Mesendoderm (in vitro differentiated cells): ENCODE results near the gene SH3BP5.

Experiments used
- DNase-seq: peaks from one replicate; pipeline ENCODE4 v3.0.0; 2013
- H2AK5ac ChIP-seq: 2 replicates; pipeline ENCODE4 v1.6.1; 2013; ENCODE audit warnings: low read length, inconsistent platforms
- H2BK120ac ChIP-seq: 2 replicates; pipeline ENCODE4 v1.6.1; 2013; ENCODE audit warnings: low read depth, mild to moderate bottlenecking, low read length, moderate library complexity, mixed read lengths
- H2BK15ac ChIP-seq: replicated peaks from 2 replicates; pipeline ENCODE4 v1.6.1; 2013; ENCODE audit warnings: low read depth, mild to moderate bottlenecking, moderate library complexity
- H2BK5ac ChIP-seq: 2 replicates; pipeline ENCODE4 v1.6.1; 2013; ENCODE audit warnings: low read length, inconsistent platforms
- H3K18ac ChIP-seq: 2 replicates; pipeline ENCODE4 v1.6.1; 2013; ENCODE audit warnings: mild to moderate bottlenecking, low read length, mixed read lengths
- H3K23ac ChIP-seq: one replicate; pipeline ENCODE4 v1.6.1; 2013; ENCODE audit warnings: low read length
- H3K27ac ChIP-seq: 2 replicates; pipeline ENCODE4 v1.5.1; 2013; ENCODE audit warnings: low read depth, mild to moderate bottlenecking, inconsistent platforms, low read length, moderate library complexity
- H3K27me3 ChIP-seq: 2 replicates; pipeline ENCODE4 v1.6.1; 2013; ENCODE audit warnings: low read length, control low read depth, mild to moderate bottlenecking, inconsistent platforms; ENCODE audit not compliant: insufficient read depth, poor library complexity
- H3K36me3 ChIP-seq: 2 replicates; pipeline ENCODE4 v1.6.1; 2013; ENCODE audit warnings: low read length, inconsistent platforms; ENCODE audit not compliant: control insufficient read depth, insufficient read depth
- H3K4ac ChIP-seq: one replicate; pipeline ENCODE4 v1.6.1; 2013; ENCODE audit warnings: low read depth, mild to moderate bottlenecking, low read length, moderate library complexity
- H3K4me1 ChIP-seq: 2 replicates; pipeline ENCODE4 v1.6.1; 2013; ENCODE audit warnings: low read depth, low read length, inconsistent platforms; ENCODE audit not compliant: control insufficient read depth
- H3K4me2 ChIP-seq: 2 replicates; pipeline ENCODE4 v1.6.1; 2013; ENCODE audit warnings: low read length
- H3K4me3 ChIP-seq: 2 replicates; pipeline ENCODE4 v1.5.1; 2013; ENCODE audit warnings: mild to moderate bottlenecking, low read length
- H3K56ac ChIP-seq: one replicate; pipeline ENCODE4 v1.6.1; 2013; ENCODE audit warnings: low read length
- H3K79me1 ChIP-seq: 2 replicates; pipeline ENCODE4 v1.6.1; 2013; ENCODE audit warnings: low read length, inconsistent platforms
- H3K79me2 ChIP-seq: 2 replicates; pipeline ENCODE4 v1.6.1; 2013; ENCODE audit warnings: mild to moderate bottlenecking, low read length; ENCODE audit not compliant: control insufficient read depth, insufficient read depth
- H3K9ac ChIP-seq: 2 replicates; pipeline ENCODE4 v1.6.1; 2013; ENCODE audit warnings: low read length, inconsistent platforms
- H4K5ac ChIP-seq: one replicate; pipeline ENCODE4 v1.6.1; 2013; ENCODE audit warnings: low read length
- H4K8ac ChIP-seq: one replicate; pipeline ENCODE4 v1.6.1; 2013; ENCODE audit warnings: low read depth, mild to moderate bottlenecking, control low read depth, low read length, moderate library complexity
- WGBS: extraction: QIAGEN DNeasy Blood & Tissue Kit; methylation state at CpG from one replicate; pipeline ENCODE4 v1.1.7; 2013; ENCODE audit warnings: low lambda C conversion rate, missing lambda C conversion rate; ENCODE audit not compliant: insufficient coverage; ENCODE audit errors: extremely low coverage; 5-methylcytosine and 5-hydroxymethylcytosine counted together

Gene SH3BP5

GRCh38 chr3:15255215-15255614, 77.2 kb downstream of the SH3BP5 start:
- H4K5ac ChIP-seq: no peak overlapping the region
- H3K27ac ChIP-seq: no peak overlapping the region
- no peak overlapping the region for H3K4ac ChIP-seq
- H3K9ac ChIP-seq: no peak overlapping the region
- no peak overlapping the region for H4K8ac ChIP-seq
- H2BK5ac ChIP-seq: no peak overlapping the region
- H2BK120ac ChIP-seq: no peak overlapping the region
- no peak overlapping the region for H3K23ac ChIP-seq
- H3K27me3 ChIP-seq: no peaks in the 10 kb centered on the region
- H3K4me1 ChIP-seq: no peaks in the 10 kb centered on the region
- H3K79me1 ChIP-seq: no peaks in the 10 kb centered on the region
- H3K4me3 ChIP-seq: no peak overlapping the region
- no peak overlapping the region for H3K4me2 ChIP-seq
- H3K56ac ChIP-seq: no peak overlapping the region
- peaks cover 5% of the 10 kb centered on the region for H3K36me3 ChIP-seq
- no peak overlapping the region for H3K18ac ChIP-seq
- no peak overlapping the region for H2AK5ac ChIP-seq
- WGBS: no CpG with 5 or more reads among the region's 2 CpGs
- no peaks in the 10 kb centered on the region for H3K79me2 ChIP-seq
- DNase-seq: no peak
- no peak overlapping the region for H2BK15ac ChIP-seq

GRCh38 chr3:15253023-15253697, 79.2 kb downstream of the SH3BP5 start:
- H3K4me1 ChIP-seq: no peaks in the 10 kb centered on the region
- no peak for DNase-seq
- no peak overlapping the region for H3K4me2 ChIP-seq
- no peak overlapping the region for H3K18ac ChIP-seq
- H3K23ac ChIP-seq: no peak overlapping the region
- no peak overlapping the region for H4K8ac ChIP-seq
- no peak overlapping the region for H2BK120ac ChIP-seq
- WGBS: no CpG with 5 or more reads among the region's 7 CpGs
- H2AK5ac ChIP-seq: no peak overlapping the region
- no peaks in the 10 kb centered on the region for H3K27me3 ChIP-seq
- H3K27ac ChIP-seq: no peak overlapping the region
- H3K79me2 ChIP-seq: no peaks in the 10 kb centered on the region
- H3K79me1 ChIP-seq: no peaks in the 10 kb centered on the region
- H3K56ac ChIP-seq: no peak overlapping the region
- H3K4ac ChIP-seq: no peak overlapping the region
- no peak overlapping the region for H2BK5ac ChIP-seq
- no peak overlapping the region for H2BK15ac ChIP-seq
- no peak overlapping the region for H4K5ac ChIP-seq
- peaks cover 5% of the 10 kb centered on the region for H3K36me3 ChIP-seq
- H3K9ac ChIP-seq: no peak overlapping the region
- H3K4me3 ChIP-seq: no peak overlapping the region

DNA sequence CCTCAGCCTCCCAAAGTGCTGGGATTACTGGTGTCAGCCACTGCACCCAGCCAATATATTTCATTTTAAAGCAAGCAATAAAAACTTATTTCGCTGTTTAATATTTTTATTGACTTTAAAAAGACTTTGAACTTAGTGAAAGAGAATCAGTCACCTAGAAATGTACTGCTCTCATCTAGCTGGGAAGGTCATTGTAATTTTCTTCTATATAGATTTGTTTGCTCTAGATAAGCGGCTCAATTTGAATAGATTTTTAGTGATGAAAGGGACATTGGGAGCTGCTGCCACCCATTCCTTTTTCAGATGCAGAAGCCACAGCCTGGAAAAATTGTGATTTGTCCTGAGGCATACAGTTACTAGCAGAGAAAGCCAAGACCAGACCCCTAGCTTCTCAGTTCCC, 86.2 kb downstream of the SH3BP5 start:
- no peak overlapping the region for H4K5ac ChIP-seq
- no peaks in the 10 kb centered on the region for H3K36me3 ChIP-seq
- no peak overlapping the region for H2BK5ac ChIP-seq
- H3K23ac ChIP-seq: no peak overlapping the region
- no peak overlapping the region for H3K4ac ChIP-seq
- no CpG with 5 or more reads among the region's 2 CpGs for WGBS
- no peak overlapping the region for H2BK120ac ChIP-seq
- no peak overlapping the region for H2AK5ac ChIP-seq
- H3K4me3 ChIP-seq: no peak overlapping the region
- no peak overlapping the region for H3K27ac ChIP-seq
- H3K79me2 ChIP-seq: no peaks in the 10 kb centered on the region
- H2BK15ac ChIP-seq: no peak overlapping the region
- no peak for DNase-seq
- no peak overlapping the region for H3K18ac ChIP-seq
- H3K56ac ChIP-seq: no peak overlapping the region
- H3K9ac ChIP-seq: no peak overlapping the region
- no peaks in the 10 kb centered on the region for H3K27me3 ChIP-seq
- no peak overlapping the region for H3K4me2 ChIP-seq
- H3K79me1 ChIP-seq: no peaks in the 10 kb centered on the region
- no peak overlapping the region for H4K8ac ChIP-seq
- no peaks in the 10 kb centered on the region for H3K4me1 ChIP-seq

DNA sequence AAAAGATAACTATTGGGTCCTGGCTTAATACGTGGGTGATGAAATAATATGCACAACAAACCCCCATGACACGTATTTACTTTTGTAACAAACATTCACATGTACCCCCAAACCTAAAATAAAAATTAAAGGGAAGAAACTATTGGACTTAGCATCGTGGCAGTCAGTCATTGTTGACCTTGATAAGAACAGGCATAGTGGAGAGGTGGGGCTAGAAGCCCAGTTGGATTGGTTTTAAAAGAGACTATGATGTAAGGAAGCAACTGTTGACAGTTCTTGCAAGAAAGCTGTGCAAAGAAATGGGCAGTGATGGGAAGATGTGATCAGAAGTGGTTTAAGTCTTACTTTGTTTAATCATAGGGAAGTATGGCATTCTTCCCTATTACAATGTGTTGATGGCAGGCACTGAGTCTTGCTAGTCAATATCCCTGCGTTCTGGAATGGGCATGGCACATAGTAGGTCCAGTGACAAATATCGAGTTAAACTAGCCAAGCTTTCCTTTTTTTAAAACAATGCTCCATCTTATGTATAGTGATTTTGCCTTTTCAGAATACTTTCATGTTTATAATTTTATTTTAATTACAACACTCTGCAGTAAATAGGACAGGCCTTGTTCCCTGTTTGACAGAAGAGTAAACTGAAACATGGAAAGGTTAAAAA, 88.4 kb downstream of the SH3BP5 start:
- no peak overlapping the region for H3K9ac ChIP-seq
- no peak overlapping the region for H2BK5ac ChIP-seq
- H3K27me3 ChIP-seq: no peaks in the 10 kb centered on the region
- no peak overlapping the region for H4K8ac ChIP-seq
- H3K4ac ChIP-seq: no peak overlapping the region
- no peaks in the 10 kb centered on the region for H3K4me1 ChIP-seq
- H3K27ac ChIP-seq: no peak overlapping the region
- no peak overlapping the region for H3K23ac ChIP-seq
- H2BK120ac ChIP-seq: no peak overlapping the region
- H3K79me1 ChIP-seq: no peaks in the 10 kb centered on the region
- DNase-seq: no peak
- no CpG with 5 or more reads among the region's 5 CpGs for WGBS
- H3K4me2 ChIP-seq: no peak overlapping the region
- H2AK5ac ChIP-seq: no peak overlapping the region
- no peak overlapping the region for H3K56ac ChIP-seq
- H3K4me3 ChIP-seq: no peak overlapping the region
- H2BK15ac ChIP-seq: no peak overlapping the region
- H3K18ac ChIP-seq: no peak overlapping the region
- no peaks in the 10 kb centered on the region for H3K36me3 ChIP-seq
- no peaks in the 10 kb centered on the region for H3K79me2 ChIP-seq
- H4K5ac ChIP-seq: no peak overlapping the region

GRCh38 chr3:15241341-15241740, 91.0 kb downstream of the SH3BP5 start:
- DNase-seq: peak; percentile 30
- WGBS: no CpG with 5 or more reads among the region's 1 CpG
- no peaks in the 10 kb centered on the region for H3K36me3 ChIP-seq
- no peaks in the 10 kb centered on the region for H3K79me1 ChIP-seq
- H3K56ac ChIP-seq: no peak overlapping the region
- no peak overlapping the region for H3K18ac ChIP-seq
- H3K4me2 ChIP-seq: no peak overlapping the region
- H3K27ac ChIP-seq: no peak overlapping the region
- H2BK120ac ChIP-seq: no peak overlapping the region
- H2AK5ac ChIP-seq: no peak overlapping the region
- no peak overlapping the region for H2BK15ac ChIP-seq
- no peak overlapping the region for H3K23ac ChIP-seq
- H2BK5ac ChIP-seq: no peak overlapping the region
- no peak overlapping the region for H3K4ac ChIP-seq
- H3K9ac ChIP-seq: no peak overlapping the region
- no peak overlapping the region for H4K5ac ChIP-seq
- H3K4me3 ChIP-seq: no peak overlapping the region
- no peak overlapping the region for H4K8ac ChIP-seq
- no peaks in the 10 kb centered on the region for H3K4me1 ChIP-seq
- H3K27me3 ChIP-seq: no peaks in the 10 kb centered on the region
- H3K79me2 ChIP-seq: no peaks in the 10 kb centered on the region

GRCh38 chr3:15229262-15229661, 103.1 kb downstream of the SH3BP5 start:
- no peak overlapping the region for H4K8ac ChIP-seq
- H3K18ac ChIP-seq: no peak overlapping the region
- no peak overlapping the region for H3K56ac ChIP-seq
- no peaks in the 10 kb centered on the region for H3K27me3 ChIP-seq
- no peak overlapping the region for H3K27ac ChIP-seq
- H2BK120ac ChIP-seq: no peak overlapping the region
- H2AK5ac ChIP-seq: no peak overlapping the region
- H3K4me2 ChIP-seq: no peak overlapping the region
- no peaks in the 10 kb centered on the region for H3K79me1 ChIP-seq
- H3K4ac ChIP-seq: no peak overlapping the region
- H2BK15ac ChIP-seq: no peak overlapping the region
- no CpG with 5 or more reads among the region's 4 CpGs for WGBS
- H3K79me2 ChIP-seq: no peaks in the 10 kb centered on the region
- no peak overlapping the region for H3K4me3 ChIP-seq
- H4K5ac ChIP-seq: no peak overlapping the region
- no peak overlapping the region for H3K9ac ChIP-seq
- H3K4me1 ChIP-seq: no peaks in the 10 kb centered on the region
- DNase-seq: no peak
- H3K23ac ChIP-seq: no peak overlapping the region
- H2BK5ac ChIP-seq: no peak overlapping the region
- H3K36me3 ChIP-seq: no peaks in the 10 kb centered on the region
